IMR-90 (cell line): ENCODE measurements around the gene EGR2. TPM values are rescaled to one million over a fixed set of nuclear protein-coding genes. Genes with fewer than 3 reads are reported as not detected.

Experiments
- ATAC-seq: fragments of 200-7000 bp; cut with Tn5 transposase; 2 replicates; pipeline ENCODE4 v1.9.1; 2020; ENCODE audit warnings: low read depth, mild to moderate bottlenecking, moderate library complexity
- BruUV-seq: library from RNA; stranded (reverse); fragments of 400-500 nt; replicated peaks from 2 replicates; lab custom pipeline; 2021; lab: Mats Ljungman, UMichigan
- CTCF ChIA-PET: fragments of 300-600 bp; formaldehyde crosslinking; extraction: SDS; loops from one replicate; lab custom pipeline; 2021; ENCODE audit warnings: antibody characterized with exemption; lab: Yijun Ruan, JAX
- POLR2A ChIA-PET: fragments of 300-600 bp; sonication (Branson Sonifier 250); formaldehyde crosslinking; loops from one replicate; lab custom pipeline; 2022; ENCODE audit warnings: antibody characterized with exemption; ENCODE audit not compliant: unreplicated experiment; lab: Charles Lee
- DNase-seq: peaks from one replicate; pipeline ENCODE4 v3.0.0; 2013
- H2AFZ ChIP-seq: replicated peaks from 2 replicates; pipeline ENCODE3; 2013; ENCODE audit warnings: low read length, mild to moderate bottlenecking; ENCODE audit not compliant: poor library complexity
- H2AK5ac ChIP-seq: 2 replicates; pipeline ENCODE4 v1.6.1; 2013; ENCODE audit warnings: low read depth, low read length, inconsistent platforms
- H2AK9ac ChIP-seq: replicated peaks from 2 replicates; pipeline ENCODE3; 2013; ENCODE audit warnings: mild to moderate bottlenecking, low read depth, low read length, moderate library complexity; ENCODE audit not compliant: poor library complexity
- H2BK120ac ChIP-seq: 2 replicates; pipeline ENCODE4 v1.6.1; 2013; ENCODE audit warnings: low read depth, low read length, inconsistent platforms
- H2BK15ac ChIP-seq: 3 replicates; pipeline ENCODE4 v1.6.1; 2013; ENCODE audit warnings: low read depth, low read length, inconsistent platforms
- H2BK20ac ChIP-seq: 2 replicates; pipeline ENCODE4 v1.6.1; 2013; ENCODE audit warnings: low read depth, mild to moderate bottlenecking, inconsistent platforms, low read length, moderate library complexity
- H2BK5ac ChIP-seq: 2 replicates; pipeline ENCODE4 v1.6.1; 2013; ENCODE audit warnings: mild to moderate bottlenecking, low read depth, low read length, inconsistent platforms; ENCODE audit not compliant: poor library complexity, severe bottlenecking
- H3K14ac ChIP-seq: replicated peaks from 2 replicates; pipeline ENCODE4 v1.6.1; 2013; ENCODE audit warnings: low read depth, low read length, inconsistent platforms
- H3K18ac ChIP-seq: 2 replicates; pipeline ENCODE4 v1.6.1; 2013; ENCODE audit warnings: low read depth, low read length, control low read depth
- H3K23ac ChIP-seq: 2 replicates; pipeline ENCODE4 v1.6.1; 2013; ENCODE audit warnings: low read depth, low read length, inconsistent platforms
- H3K27ac ChIP-seq: 2 replicates; pipeline ENCODE4 v1.5.1; 2013; ENCODE audit warnings: mild to moderate bottlenecking, control low read depth, low read length; ENCODE audit not compliant: insufficient read depth
- H3K27me3 ChIP-seq: 2 replicates; pipeline ENCODE4 v1.6.1; 2013; ENCODE audit warnings: low read length; ENCODE audit not compliant: control insufficient read depth, insufficient read depth
- H3K36me3 ChIP-seq: 2 replicates; pipeline ENCODE4 v1.6.1; 2013; ENCODE audit warnings: low read length, mixed read lengths; ENCODE audit not compliant: control insufficient read depth, insufficient read depth
- H3K4ac ChIP-seq: 2 replicates; pipeline ENCODE4 v1.6.1; 2013; ENCODE audit warnings: low read depth, low read length, inconsistent platforms
- H3K4me1 ChIP-seq: 2 replicates; pipeline ENCODE4 v1.6.1; 2013; ENCODE audit warnings: low read length, mixed read lengths; ENCODE audit not compliant: control insufficient read depth, insufficient read depth
- H3K4me2 ChIP-seq: 2 replicates; pipeline ENCODE4 v1.6.1; 2013; ENCODE audit warnings: low read depth, mild to moderate bottlenecking, control low read depth, low read length, moderate library complexity
- H3K4me3 ChIP-seq: 2 replicates; pipeline ENCODE4 v1.5.1; 2013; ENCODE audit warnings: low read depth, mild to moderate bottlenecking, control low read depth, low read length, moderate library complexity; ENCODE audit not compliant: insufficient read depth
- H3K56ac ChIP-seq: 2 replicates; pipeline ENCODE4 v1.6.1; 2013; ENCODE audit warnings: low read length, inconsistent platforms; ENCODE audit not compliant: insufficient read depth; ENCODE audit errors: extremely low read depth
- H3K79me1 ChIP-seq, 2 experiments: 2 replicates each; pipeline ENCODE4 v1.6.1; 2013; ENCODE audit warnings: low read length in 2 of 2, inconsistent platforms in 1 of 2, low read depth in 1 of 2
- H3K9ac ChIP-seq: 2 replicates; pipeline ENCODE4 v1.6.1; 2013; ENCODE audit warnings: low read depth, low read length, control low read depth
- H3K9me1 ChIP-seq: 2 replicates; pipeline ENCODE4 v1.6.1; 2013; ENCODE audit warnings: low read length, inconsistent platforms; ENCODE audit not compliant: insufficient read depth
- H3K9me3 ChIP-seq: 2 replicates; pipeline ENCODE4 v1.6.1; 2013; ENCODE audit warnings: low read length; ENCODE audit not compliant: control insufficient read depth, insufficient read depth
- H4K20me1 ChIP-seq: 2 replicates; pipeline ENCODE4 v1.6.1; 2013; ENCODE audit warnings: low read length, inconsistent platforms; ENCODE audit not compliant: insufficient read depth
- H4K5ac ChIP-seq: 2 replicates; pipeline ENCODE4 v1.6.1; 2013; ENCODE audit warnings: mild to moderate bottlenecking, low read depth, low read length, control low read depth
- H4K8ac ChIP-seq, 2 experiments: 2 replicates each; pipeline ENCODE4 v1.6.1; 2013; ENCODE audit warnings: low read depth in 2 of 2, low read length in 2 of 2, control low read depth in 1 of 2, inconsistent platforms in 1 of 2
- H4K91ac ChIP-seq: 2 replicates; pipeline ENCODE4 v1.6.1; 2013; ENCODE audit warnings: low read depth, low read length, inconsistent platforms; ENCODE audit not compliant: insufficient read depth
- ELK1 ChIP-seq: fragments of 150-350 bp; IDR thresholded peaks from 2 replicates; pipeline ENCODE4 v1.6.1; 2016; ENCODE audit warnings: low read depth, mild to moderate bottlenecking, low read length, moderate library complexity, borderline replicate concordance
- WGBS, 2 experiments: methylation state at CpG; one replicate each; pipeline versions ENCODE4 v1.1.5 to v1.1.7; 2013; ENCODE audit warnings: missing lambda C conversion rate in 2 of 2; ENCODE audit not compliant: insufficient read length in 1 of 2; ENCODE audit errors: extremely low coverage in 2 of 2; 5-methylcytosine and 5-hydroxymethylcytosine counted together
- dilution Hi-C: fragments of 300-500 bp; cut with HindIII; formaldehyde crosslinking; loops from one replicate; pipeline ENCODE4 v1.14.3; 2018; ENCODE audit warnings: low sequenced_read_pairs; ENCODE audit not compliant: unreplicated experiment
- in situ Hi-C: fragments of 300-500 bp; cut with MboI; formaldehyde crosslinking; loops from 3 replicates; pipeline ENCODE4 v1.14.3; 2019; ENCODE audit warnings: low sequenced_read_pairs, inconsistent platforms, mixed read lengths
- intact Hi-C: fragments of 100-400 bp; cut with micrococcal nuclease; formaldehyde crosslinking; loops from 2 replicates; pipeline ENCODE4 v1.10.0; 2022
- polyA plus RNA-seq, 3 experiments: library from polyadenylated mRNA; depleted of rRNA; stranded (reverse); fragments of >200 nt; gene quantifications; 2 replicates each; pipeline ENCODE4 v1.2.3, GENCODE V29; 2012; ENCODE audit warnings: low replicate concordance in 1 of 3
- total RNA-seq: library from RNA; depleted of rRNA; stranded (reverse); fragments of >200 nt; gene quantifications from 2 replicates; pipeline ENCODE4 v1.2.3, GENCODE V29; 2012

Gene EGR2
- total and polyA plus RNA-seq, 2 of the 4 experiments (the other 2 are of a cell fraction), result 0.36 to 1.2 TPM

GRCh38 chr10:62844280-62845011, 28.3 kb upstream of the EGR2 start:
- intact Hi-C loops (no loop called here), dilution Hi-C loops (no loop called here), in situ Hi-C loops (no loop called here)
- no peak overlapping the region for H4K5ac ChIP-seq
- no peak overlapping the region for H2BK5ac ChIP-seq
- H3K36me3 ChIP-seq, result no peaks in the 10 kb centered on the region
- no peaks in the 10 kb centered on the region for H3K4me1 ChIP-seq
- no peak overlapping the region for H3K9ac ChIP-seq
- no peak overlapping the region for H2BK20ac ChIP-seq
- H3K56ac ChIP-seq, result no peak overlapping the region
- no peak overlapping the region for H3K14ac ChIP-seq
- no TSS peak for BruUV-seq
- no peak overlapping the region for H3K18ac ChIP-seq
- no peak overlapping the region for H3K4me3 ChIP-seq
- no peak overlapping the region for H4K8ac ChIP-seq
- ATAC-seq (no peak), DNase-seq (no peak)
- H3K27me3 ChIP-seq, result peaks cover 7% of the 10 kb centered on the region
- H3K79me1 ChIP-seq, result no peaks in the 10 kb centered on the region
- no peaks in the 10 kb centered on the region for H3K9me1 ChIP-seq
- H2AFZ ChIP-seq, result no peak overlapping the region
- no peak overlapping the region for H2AK5ac ChIP-seq
- no peak overlapping the region for H4K91ac ChIP-seq
- no peak overlapping the region for H3K23ac ChIP-seq
- 20% methylated on average over 1 of the region's 7 CpGs; no CpG with 5 or more reads in 1 of the 2 experiments for WGBS, 2 experiments
- ChIA-PET POLR2A (no interaction called here), CTCF (no interaction called here)
- H2BK15ac ChIP-seq, result no peak overlapping the region
- no peak overlapping the region for H2BK120ac ChIP-seq
- H3K4me2 ChIP-seq, result no peak overlapping the region
- H4K20me1 ChIP-seq, result no peaks in the 10 kb centered on the region
- no peak overlapping the region for H3K27ac ChIP-seq
- H3K9me3 ChIP-seq, result peaks cover 2% of the 10 kb centered on the region; the same call in 1 of the 2 replicates
- no peak for TF ChIP-seq ELK1
- H3K4ac ChIP-seq, result no peak overlapping the region
- no peak overlapping the region for H2AK9ac ChIP-seq
